ENCODE results near the gene G6PC1.
"Not testable (repeated sequence)": the region's sequence is repeated elsewhere in the genome, so short reads cannot be mapped to it uniquely, and the experiment has no call there.

G6PC1 gene

DNA sequence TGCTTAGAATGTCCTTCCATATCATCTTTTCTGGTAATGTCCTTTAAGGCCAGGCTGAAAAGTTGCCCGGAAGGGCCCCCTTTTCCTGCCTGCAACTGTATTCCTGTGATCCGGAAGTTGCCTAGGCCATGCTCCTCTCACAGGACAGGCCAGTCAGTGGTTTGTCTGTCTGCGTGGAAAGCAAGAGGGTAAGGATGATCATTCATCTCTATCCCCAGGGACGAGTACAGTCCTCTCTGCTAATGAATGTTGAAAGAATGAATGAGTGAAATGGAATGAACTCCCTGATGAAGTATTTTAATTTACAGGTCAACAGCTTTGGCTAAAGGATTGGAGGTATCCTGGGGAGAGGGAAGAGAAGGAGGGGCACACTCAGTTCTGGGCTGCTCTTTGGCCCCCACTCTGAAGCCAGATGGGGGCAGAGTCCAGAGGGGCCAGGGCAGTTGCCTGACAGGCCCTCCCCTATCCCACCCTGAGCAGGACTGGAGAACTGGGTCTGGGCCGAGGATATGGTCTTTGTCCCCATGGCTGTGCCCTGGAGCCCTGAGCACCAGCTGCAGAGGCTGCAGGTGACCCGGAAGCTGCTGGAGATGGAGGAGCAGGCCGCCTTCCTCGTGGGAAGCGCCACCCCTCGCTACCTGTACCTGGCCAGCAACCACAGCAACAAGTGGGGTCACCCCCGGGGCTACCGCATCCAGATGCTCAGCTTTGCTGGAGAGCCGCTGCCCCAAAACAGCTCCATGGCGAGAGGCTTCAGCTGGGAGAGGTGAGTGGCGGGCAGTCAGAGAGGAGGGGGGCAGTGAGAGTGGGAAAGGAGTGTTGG is 46.4 kb upstream of the G6PC1 start:
- DNase-seq (ENCODE audit: low read depth), result no peak
- no peak for TF ChIP-seq CTCF (IDR thresholded peaks at IDR 0.05; ENCODE audit: insufficient read depth, low read depth, low read length, missing control alignments)

DNA sequence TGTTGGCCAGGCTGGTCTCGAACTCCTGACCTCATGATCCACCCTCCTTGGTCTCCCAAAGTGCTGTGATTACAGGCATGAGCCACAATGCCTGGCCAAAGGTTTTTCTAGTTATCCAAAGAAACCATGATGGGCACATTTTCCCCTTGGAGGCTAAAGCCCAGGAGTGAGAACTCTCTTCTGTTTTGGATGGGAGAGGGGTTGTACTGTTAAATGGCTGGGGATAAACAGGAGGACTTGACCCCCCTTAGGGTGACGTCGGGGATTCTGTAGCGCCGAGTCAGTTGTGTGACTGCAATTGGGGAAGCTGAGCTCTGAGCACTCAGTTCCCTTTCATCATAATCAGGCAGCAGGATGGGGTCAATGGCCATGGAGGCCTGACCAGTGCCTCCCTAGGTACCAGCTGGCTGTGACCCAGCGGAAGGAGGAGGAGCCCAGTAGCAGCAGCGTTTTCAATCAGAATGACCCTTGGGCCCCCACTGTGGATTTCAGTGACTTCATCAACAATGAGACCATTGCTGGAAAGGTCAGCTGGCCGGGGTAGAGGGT is 45.5 kb upstream of the G6PC1 start:
- H3K4me3 ChIP-seq (ENCODE audit: low read length), result no peak overlapping the region
- DNase-seq (ENCODE audit: low read depth), result no peak
- TF ChIP-seq CTCF (IDR thresholded peaks at IDR 0.05; ENCODE audit: insufficient read depth, low read depth, low read length, missing control alignments), result no peak

More for the DNA sequence above, 46.4 kb upstream of the G6PC1 start:
- no peak overlapping the region for H3K4me3 ChIP-seq (ENCODE audit: low read length)

- DNase-seq (ENCODE audit: low read depth); H3K4me3 ChIP-seq (ENCODE audit: low read length): not testable (repeated sequence)
Measured at GRCh38 chr17:42856093-42856492, 44.5 kb upstream of the G6PC1 start.

GRCh38 chr17:42856516-42856915 is 44.1 kb upstream of the G6PC1 start:
- H3K4me3 ChIP-seq (ENCODE audit: low read length); DNase-seq (ENCODE audit: low read depth): not testable (repeated sequence)

DNA sequence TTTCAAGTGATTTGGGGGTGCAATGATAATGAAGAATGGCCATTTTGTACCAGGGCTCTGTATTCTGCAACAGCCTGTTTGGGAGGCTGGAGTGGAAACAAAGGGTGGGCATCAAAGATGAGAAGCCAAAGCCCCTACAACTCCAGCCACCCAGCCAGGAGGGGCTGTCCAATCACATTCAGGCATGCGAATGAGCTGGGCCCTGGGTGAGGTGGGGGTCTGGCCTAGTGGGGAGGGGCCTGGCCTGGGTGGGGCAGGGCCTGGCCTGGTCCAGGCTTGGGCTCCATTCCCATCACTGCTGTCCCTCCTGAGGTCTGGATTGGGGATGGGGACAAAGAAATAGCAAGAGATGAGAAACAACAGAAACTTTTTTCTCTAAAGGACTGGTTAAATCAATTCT is 43.2 kb upstream of the G6PC1 start:
- DNase-seq (ENCODE audit: low read depth), result no peak
- no peak for TF ChIP-seq CTCF (IDR thresholded peaks at IDR 0.05; ENCODE audit: insufficient read depth, low read depth, low read length, missing control alignments)
- no peak overlapping the region for H3K4me3 ChIP-seq (ENCODE audit: low read length)

DNA sequence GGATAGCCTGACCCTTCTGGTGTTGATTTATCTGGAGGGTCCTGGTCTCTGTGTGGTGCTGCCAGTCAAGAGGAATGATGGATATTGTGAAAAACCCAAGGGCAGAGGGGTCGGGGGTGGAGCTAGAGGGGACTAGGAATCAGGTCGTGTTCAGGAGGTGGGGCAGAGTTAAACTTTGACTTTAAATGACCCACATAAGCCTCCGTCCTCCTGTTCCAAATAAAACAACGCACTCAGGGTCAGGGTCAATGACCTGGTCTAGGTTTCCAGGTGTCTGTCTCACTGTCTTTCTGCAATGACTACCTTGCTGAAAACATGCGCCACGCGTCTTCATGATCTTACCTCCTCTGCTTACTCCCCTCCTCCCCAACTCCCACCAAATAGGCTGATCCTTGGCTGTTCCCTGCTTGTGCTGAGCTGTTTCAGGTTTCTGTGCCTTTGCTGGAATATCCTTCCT is 34.9 kb upstream of the G6PC1 start:
- no peak overlapping the region for H3K4me3 ChIP-seq (ENCODE audit: low read length)
- DNase-seq (ENCODE audit: low read depth), result no peak
- TF ChIP-seq CTCF (IDR thresholded peaks at IDR 0.05; ENCODE audit: insufficient read depth, low read depth, low read length, missing control alignments), result no peak

DNA sequence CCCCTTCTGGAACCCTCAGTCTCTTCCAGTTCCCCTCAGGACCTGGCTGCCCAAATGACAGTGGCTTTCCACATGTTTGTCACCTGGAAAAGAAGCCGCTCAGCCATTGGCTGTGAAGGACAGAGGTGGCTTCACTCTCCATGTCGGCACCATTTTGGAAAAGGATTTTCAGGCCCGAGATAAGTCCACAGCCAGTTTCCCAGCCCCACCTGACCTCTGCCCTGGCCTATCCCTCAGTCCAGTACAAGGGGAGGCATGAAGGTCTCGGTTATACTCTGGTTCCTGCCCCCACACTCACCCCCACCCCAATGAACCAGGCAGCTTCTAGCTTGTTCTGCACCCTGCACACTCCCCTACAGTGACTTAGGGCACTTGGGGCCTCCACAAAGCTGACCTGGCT is 34.4 kb upstream of the G6PC1 start:
- TF ChIP-seq CTCF (IDR thresholded peaks at IDR 0.05; ENCODE audit: insufficient read depth, low read depth, low read length, missing control alignments), result no peak
- no peak overlapping the region for H3K4me3 ChIP-seq (ENCODE audit: low read length)
- DNase-seq (ENCODE audit: low read depth), result no peak
